Testis (tissue), 3 donors: Measurements from ENCODE around the gene CNTLN. TPM values are rescaled to one million over a fixed set of nuclear protein-coding genes. Genes with fewer than 3 reads are reported as not detected.
A peak's percentile ranks its signal among the peaks of the same experiment; 100 is the strongest.
"Not testable (repeated sequence)": the region's sequence is repeated elsewhere in the genome, so short reads cannot be mapped to it uniquely, and the experiment has no call there.

Source experiments
- DNase-seq: peaks from one replicate; pipeline ENCODE4 v3.0.0-alpha.2; 2019
- H3K27ac ChIP-seq, 2 donors: fragments of 200-600 bp; sonication (generic); one replicate each; pipeline ENCODE4 v1.5.1; 2019
- H3K27me3 ChIP-seq: fragments of 200-600 bp; sonication (generic); one replicate; pipeline ENCODE4 v1.5.1; 2019
- H3K36me3 ChIP-seq: fragments of 200-600 bp; sonication (generic); one replicate; pipeline ENCODE4 v1.5.1; 2017; ENCODE audit warnings: low read depth; ENCODE audit errors: missing control alignments
- H3K4me1 ChIP-seq: fragments of 200-600 bp; sonication (generic); one replicate; pipeline ENCODE4 v1.5.1; 2019
- H3K4me3 ChIP-seq, 2 donors: fragments of 200-600 bp; sonication (generic); one replicate each; pipeline ENCODE4 v1.5.1; 2017 to 2019
- H3K9me3 ChIP-seq: fragments of 200-600 bp; sonication (generic); one replicate; pipeline ENCODE4 v1.5.1; 2017
- CTCF ChIP-seq, 3 experiments: fragments of 450-650 bp in 2 of 3; fragments of 200-600 bp in 1 of 3; sonication (generic) in 1 of 3; IDR thresholded peaks; one replicate each; pipeline ENCODE4 v1.5.1; 2016 to 2019; ENCODE audit warnings: antibody characterized with exemption in 3 of 3, mild to moderate bottlenecking in 2 of 3, moderate library complexity in 1 of 3
- POLR2A ChIP-seq: fragments of 450-650 bp; IDR thresholded peaks from one replicate; pipeline ENCODE4 v1.6.1; 2017; ENCODE audit warnings: antibody characterized with exemption, mild to moderate bottlenecking, moderate library complexity
- WGBS, 2 donors: methylation state at CpG; one replicate each; pipeline ENCODE4 v1.1.5; 2018; 5-methylcytosine and 5-hydroxymethylcytosine counted together
- intact Hi-C: fragments of 100-400 bp; cut with DNase I; formaldehyde crosslinking; loops from one replicate; pipeline ENCODE4 v1.15.1; 2023; ENCODE audit warnings: low total_unique reads
- polyA plus RNA-seq: library from polyadenylated mRNA; stranded (reverse); fragments of 350-450 nt; fragmentation: Illumina TruSeq; extraction: RNeasy Lipid Tissue Mini Kit (QIAGEN cat#74804); gene quantifications from one replicate; pipeline ENCODE4 v1.2.3, GENCODE V29; 2014; ENCODE audit warnings: low read depth, low replicate concordance; ENCODE audit not compliant: insufficient read depth
- total RNA-seq, 2 donors: library from RNA; depleted of rRNA; stranded (reverse); fragments of >200 nt; gene quantifications; one replicate each; pipeline ENCODE4 v1.2.3, GENCODE V29; 2016

The CNTLN gene
- total and polyA plus RNA-seq, 3 donors from 2014 or later = 6.3 to 23.7 (median 19.9) TPM

- 84 to 90% methylated on average over 3 of the region's 3 CpGs for WGBS, 2 donors
- Histone ChIP-seq H3K4me3 (no peak overlapping the region), H3K4me1 (no peaks in the 10 kb centered on the region), H3K36me3 (no peaks in the 10 kb centered on the region), H3K9me3 (no peaks in the 10 kb centered on the region), H3K27me3 (no peaks in the 10 kb centered on the region), H3K27ac (no peak overlapping the region)
- intact Hi-C loops = no loop called here
- DNase-seq = no peak
- TF ChIP-seq CTCF (IDR thresholded peaks at IDR 0.05) (no peak), POLR2A (no peak)
These were observed 386.4 kb downstream of the CNTLN start for GRCh38 chr9:17521100-17521855.

DNA sequence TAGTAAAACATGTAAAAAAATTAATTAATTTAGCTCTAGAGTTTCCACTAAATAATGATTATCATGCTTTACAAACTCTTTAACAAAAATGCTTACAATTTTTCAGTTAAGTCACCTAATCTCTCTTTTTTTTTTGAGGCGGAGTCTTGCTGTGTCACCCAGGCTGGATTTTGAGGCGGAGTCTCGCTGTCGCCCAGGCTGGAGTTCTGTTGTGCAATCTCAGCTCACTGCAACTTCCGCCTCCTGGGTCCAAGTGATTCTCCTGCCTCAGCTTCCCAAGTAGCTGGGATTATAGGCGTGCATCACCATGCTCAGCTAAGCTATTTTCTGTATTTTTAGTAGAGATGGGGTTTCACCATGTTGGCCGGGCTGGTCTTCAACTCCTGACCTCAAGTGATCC, 391.9 kb downstream of the CNTLN start:
- not testable (repeated sequence) for H3K4me3 ChIP-seq, H3K36me3 ChIP-seq, H3K9me3 ChIP-seq, H3K27me3 ChIP-seq, DNase-seq, H3K27ac ChIP-seq, H3K4me1 ChIP-seq
- intact Hi-C loops = loop anchor here (5.0 kb wide), 1 partner anchor 276 kb away; no protein-coding TSS in a partner anchor
- 93 to 94% methylated on average over 7 of the region's 7 CpGs for WGBS, 2 donors

DNA sequence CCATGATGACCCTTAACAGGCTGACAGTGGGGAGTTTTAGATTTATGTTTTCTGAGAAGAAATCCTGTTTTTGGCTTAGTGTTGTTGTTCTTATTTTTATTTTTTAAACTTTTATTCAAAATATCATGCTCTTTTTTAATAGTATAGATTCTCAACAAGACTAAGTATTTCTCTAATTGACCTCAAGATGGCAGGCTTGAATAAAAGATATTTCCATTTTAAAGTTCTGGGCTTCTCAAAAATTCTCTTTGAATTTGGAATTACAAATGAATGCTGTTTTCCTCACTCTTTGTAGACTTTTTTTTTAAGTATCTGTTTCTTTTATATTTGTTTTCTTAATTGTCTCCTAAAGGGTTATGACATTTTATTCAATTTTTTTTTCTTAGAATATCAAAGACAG, 394.0 kb downstream of the CNTLN start:
- Histone ChIP-seq H3K27ac (no peak overlapping the region), H3K4me1 (no peaks in the 10 kb centered on the region), H3K27me3 (no peaks in the 10 kb centered on the region), H3K9me3 (no peaks in the 10 kb centered on the region), H3K36me3 (no peaks in the 10 kb centered on the region), H3K4me3 (no peak overlapping the region)
- intact Hi-C loops = loop anchor here (5.0 kb wide), 1 partner anchor 273 kb away; no protein-coding TSS in a partner anchor
- no peak for DNase-seq
- TF ChIP-seq POLR2A = no peak
- TF ChIP-seq CTCF (IDR thresholded peaks at IDR 0.05) = peak in 1 of 3 experiments; percentile 14

- Histone ChIP-seq H3K27me3 (no peaks in the 10 kb centered on the region), H3K27ac (no peak overlapping the region), H3K4me1 (no peaks in the 10 kb centered on the region), H3K9me3 (no peaks in the 10 kb centered on the region), H3K36me3 (no peaks in the 10 kb centered on the region), H3K4me3 (no peak overlapping the region)
- TF ChIP-seq POLR2A (no peak), CTCF (IDR thresholded peaks at IDR 0.05) (peak; percentile 72 to 82 (median 72))
- 28 to 34% methylated on average over 10 of the region's 10 CpGs for WGBS, 2 donors
- intact Hi-C loops = no loop called here
- peak; percentile 76 for DNase-seq
These were observed 396.9 kb downstream of the CNTLN start for GRCh38 chr9:17531642-17532254.

DNA sequence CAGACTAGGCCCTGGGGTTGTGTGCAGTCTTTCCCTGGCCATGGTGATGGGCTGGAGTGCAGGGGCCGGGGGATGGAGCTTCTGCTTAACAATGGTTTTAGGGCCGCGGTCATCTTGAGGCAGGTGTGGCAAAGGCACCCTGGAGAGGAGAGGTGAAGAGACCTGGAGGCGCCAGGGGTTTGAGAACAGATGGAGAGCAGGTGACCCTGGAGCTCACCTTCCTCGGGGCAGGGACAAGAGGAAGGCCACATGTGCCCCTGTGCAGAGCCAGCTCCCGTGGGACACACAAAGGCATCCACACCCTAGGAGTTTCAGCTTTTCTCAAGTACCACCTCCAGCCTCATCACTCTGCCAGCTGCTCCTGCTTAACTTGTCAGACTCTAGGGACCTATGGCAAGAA, 397.6 kb downstream of the CNTLN start:
- intact Hi-C loops = no loop called here

More for the DNA sequence above, 397.6 kb downstream of the CNTLN start:
- no peaks in the 10 kb centered on the region for H3K27me3 ChIP-seq
- WGBS, 2 donors = 40 to 69% methylated on average over 6 of the region's 6 CpGs
- H3K27ac ChIP-seq = no peak overlapping the region
- H3K36me3 ChIP-seq = no peaks in the 10 kb centered on the region
- no peaks in the 10 kb centered on the region for H3K4me1 ChIP-seq
- no peak for TF ChIP-seq POLR2A
- no peak for TF ChIP-seq CTCF (IDR thresholded peaks at IDR 0.05)
- no peak for DNase-seq
- H3K9me3 ChIP-seq = no peaks in the 10 kb centered on the region
- no peak overlapping the region for H3K4me3 ChIP-seq
